Breast epithelium (tissue), 3 donors: ENCODE measurements around the gene WDR7.

ENCODE experiments used
- CTCF ChIP-seq, 3 donors: fragments of 450-650 bp; IDR thresholded peaks; one replicate each; pipeline ENCODE4 v1.5.1; 2016 to 2017; ENCODE audit warnings: antibody characterized with exemption in 3 of 3, mild to moderate bottlenecking in 3 of 3, moderate library complexity in 3 of 3
- POLR2A ChIP-seq: fragments of 450-650 bp; IDR thresholded peaks from one replicate; pipeline ENCODE4 v1.6.1; 2016; ENCODE audit warnings: antibody characterized with exemption, mild to moderate bottlenecking, moderate library complexity
- POLR2AphosphoS5 ChIP-seq, 3 donors: sonication (generic); formaldehyde crosslinking; IDR thresholded peaks; one replicate each; pipeline ENCODE4 v1.6.1; 2017; ENCODE audit warnings: antibody characterized with exemption in 3 of 3

- no peak for TF ChIP-seq POLR2AphosphoS5 (IDR thresholded peaks at IDR 0.05)
- TF ChIP-seq CTCF (IDR thresholded peaks at IDR 0.05): no peak
- TF ChIP-seq POLR2A: no peak
Measured at GRCh38 chr18:56803051-56803450, 151.9 kb downstream of the WDR7 start.
